T-helper 2 cell treated with Interferon-gamma antibody and Interleukin-4, amounts not matched to agents 100 ng/mL and 5 ng/mL, for 36 hours (primary cell): ENCODE data around the gene BICC1. TPM values are rescaled to one million over a fixed set of nuclear protein-coding genes. Genes with fewer than 3 reads are reported as not detected.

Experiments
- intact Hi-C: fragments of 100-400 bp; cut with micrococcal nuclease; formaldehyde crosslinking; loops from one replicate; pipeline ENCODE4 v1.15.1; 2023
- total RNA-seq: library from RNA; stranded (reverse); gene quantifications from 2 replicates; pipeline ENCODE4 v1.2.3, GENCODE V29; 2022

Gene BICC1
- total RNA-seq, 1 donor from 2014 or later: 0.05 TPM

GRCh38 chr10:58647376-58648112, 134.9 kb downstream of the BICC1 start:
- intact Hi-C loops: no loop called here

- intact Hi-C loops: no loop called here
Measured at GRCh38 chr10:58648131-58648530, 135.5 kb downstream of the BICC1 start.

DNA sequence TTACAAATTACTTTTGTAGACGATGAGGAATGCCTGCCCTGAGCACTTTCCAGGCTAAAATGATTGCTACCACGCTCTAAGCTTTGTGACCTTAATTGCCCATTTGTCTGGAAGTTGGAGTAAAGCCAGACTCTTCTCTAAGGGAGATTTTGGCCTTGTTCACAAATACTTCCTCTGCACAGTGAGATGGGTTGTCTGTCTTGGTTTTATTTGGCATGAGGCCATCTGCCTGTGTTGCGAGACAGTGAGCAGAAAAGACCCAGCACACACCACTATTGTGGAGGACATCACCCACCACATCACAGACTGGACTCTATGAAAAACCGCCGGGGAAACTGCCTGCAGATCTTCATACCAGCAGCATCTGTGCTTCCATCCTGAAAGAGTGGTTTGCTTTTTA, 138.4 kb downstream of the BICC1 start:
- intact Hi-C loops: no loop called here

- intact Hi-C loops: no loop called here
Measured at GRCh38 chr10:58651742-58652141, 139.1 kb downstream of the BICC1 start.

DNA sequence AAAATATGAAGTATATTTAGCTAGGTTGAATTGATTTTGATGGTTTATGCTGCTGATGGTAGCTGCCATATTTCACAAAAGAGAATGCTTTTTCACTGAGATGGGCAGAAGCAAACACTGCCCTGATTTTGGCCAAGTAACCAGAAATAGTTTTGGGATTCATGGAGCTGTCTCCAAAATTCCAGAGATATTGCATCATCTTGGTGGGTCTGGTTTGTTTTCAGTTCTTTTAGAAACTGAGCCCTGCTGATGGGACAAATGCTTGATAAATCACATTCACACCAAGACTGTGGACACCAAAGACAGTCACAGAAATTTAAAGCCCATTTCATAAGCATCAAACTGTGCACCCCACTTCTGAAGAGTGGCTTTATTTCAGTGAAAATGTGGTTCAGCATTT, 140.5 kb downstream of the BICC1 start:
- intact Hi-C loops: no loop called here

DNA sequence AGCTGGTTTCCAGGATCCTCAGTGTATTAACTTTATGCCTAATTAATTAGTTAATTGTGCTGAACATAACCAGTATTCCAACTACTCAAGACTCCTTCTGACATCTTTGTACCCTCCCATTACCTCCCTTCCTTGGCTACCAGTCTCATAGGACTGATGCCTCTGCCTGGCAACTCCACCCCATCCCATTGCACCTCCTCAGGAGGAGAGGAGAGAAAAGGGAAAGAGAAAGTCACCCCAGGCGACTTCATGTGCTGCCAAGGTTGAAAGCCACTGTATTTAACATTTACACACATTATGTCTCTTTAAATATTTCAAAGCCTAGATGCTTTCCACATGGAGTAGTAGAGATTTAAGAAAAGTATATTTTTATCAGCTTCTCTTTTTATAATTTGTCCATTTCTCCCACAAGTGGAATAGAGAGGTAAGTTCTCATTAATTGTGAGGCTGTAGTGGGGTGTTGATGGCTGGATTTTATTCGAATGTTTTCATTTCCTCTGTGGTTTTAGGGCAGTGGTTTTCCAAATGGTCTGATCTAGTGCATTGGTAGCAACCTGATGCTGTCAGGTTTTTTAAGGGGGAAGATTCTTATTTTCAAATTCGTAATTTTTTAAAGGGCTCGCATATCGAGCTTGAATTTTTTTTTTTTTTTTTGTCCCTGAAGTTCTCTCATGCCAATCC, 148.0 kb downstream of the BICC1 start:
- intact Hi-C loops: no loop called here

GRCh38 chr10:58661336-58661735, 148.7 kb downstream of the BICC1 start:
- intact Hi-C loops: no loop called here

GRCh38 chr10:58661902-58662301, 149.2 kb downstream of the BICC1 start:
- intact Hi-C loops: no loop called here

- intact Hi-C loops: no loop called here
Measured at GRCh38 chr10:58662314-58662713, 149.6 kb downstream of the BICC1 start.

DNA sequence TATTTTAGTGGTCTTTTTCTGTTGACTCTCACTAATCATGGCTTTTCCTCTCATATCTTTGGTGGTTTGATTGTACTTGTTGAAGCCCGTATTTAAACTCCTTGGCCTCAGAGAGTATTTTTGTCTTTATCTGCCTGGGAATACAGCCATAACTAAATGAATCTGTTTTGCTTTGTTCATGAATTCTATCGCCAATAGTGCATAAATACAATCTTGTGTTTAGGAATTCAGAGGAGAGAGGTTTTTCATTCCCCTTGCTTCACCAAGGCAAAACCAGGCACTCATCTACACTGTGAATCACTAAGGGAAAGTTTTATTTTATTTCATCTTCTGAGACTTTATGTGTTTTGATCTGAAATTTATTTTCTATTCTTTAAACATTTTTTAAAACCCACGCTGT, 152.7 kb downstream of the BICC1 start:
- intact Hi-C loops: no loop called here

DNA sequence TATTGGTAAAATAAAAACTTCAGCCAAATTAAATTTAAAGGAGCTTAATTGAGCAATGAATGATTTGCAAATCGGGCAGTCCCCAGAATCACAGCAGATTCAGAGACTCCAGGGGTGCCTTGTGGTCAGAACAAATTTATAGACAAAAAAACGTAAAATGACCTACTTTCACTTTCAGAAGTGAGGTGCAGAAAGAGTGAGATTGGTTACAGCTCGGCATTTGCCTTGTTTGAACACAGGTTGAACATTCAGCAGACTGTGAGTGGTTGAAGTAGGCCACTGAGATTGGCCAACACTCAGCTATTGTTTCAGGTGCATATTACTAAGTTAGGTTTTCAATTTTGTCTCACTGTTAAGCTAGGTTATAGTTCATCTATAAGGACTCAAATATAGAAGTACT, 153.4 kb downstream of the BICC1 start:
- intact Hi-C loops: no loop called here

DNA sequence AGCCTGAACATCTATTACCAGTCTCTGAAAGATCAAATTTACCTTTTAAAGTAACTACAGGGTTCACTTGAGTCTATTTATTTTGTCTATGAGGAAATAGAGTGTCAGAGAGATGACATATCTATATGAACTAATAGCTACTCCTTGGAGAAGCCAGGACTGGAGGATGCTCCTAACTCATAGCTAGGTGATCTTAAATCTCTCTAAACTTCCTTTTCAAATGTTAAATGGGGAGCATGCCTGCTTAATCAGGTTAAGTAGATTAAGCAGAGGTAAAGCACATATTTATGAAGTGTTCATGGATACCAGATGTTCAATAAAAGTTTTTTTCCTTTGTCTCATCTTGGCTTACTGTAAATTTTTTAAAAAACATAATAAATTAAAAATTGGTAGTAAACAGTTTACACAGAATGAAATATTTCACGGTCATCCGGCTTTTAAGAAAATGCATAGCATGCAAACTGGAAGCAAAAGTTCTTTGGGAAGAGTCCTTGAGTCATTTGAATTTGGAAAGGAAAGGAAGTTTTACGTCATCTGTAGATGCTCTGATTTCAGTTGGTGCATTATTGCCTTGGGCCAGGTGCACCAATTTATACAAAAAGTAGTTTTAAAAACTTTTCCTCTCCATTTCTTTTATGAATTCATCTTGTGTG, 155.1 kb downstream of the BICC1 start:
- intact Hi-C loops: no loop called here

GRCh38 chr10:58672845-58673244, 160.2 kb downstream of the BICC1 start:
- intact Hi-C loops: no loop called here

DNA sequence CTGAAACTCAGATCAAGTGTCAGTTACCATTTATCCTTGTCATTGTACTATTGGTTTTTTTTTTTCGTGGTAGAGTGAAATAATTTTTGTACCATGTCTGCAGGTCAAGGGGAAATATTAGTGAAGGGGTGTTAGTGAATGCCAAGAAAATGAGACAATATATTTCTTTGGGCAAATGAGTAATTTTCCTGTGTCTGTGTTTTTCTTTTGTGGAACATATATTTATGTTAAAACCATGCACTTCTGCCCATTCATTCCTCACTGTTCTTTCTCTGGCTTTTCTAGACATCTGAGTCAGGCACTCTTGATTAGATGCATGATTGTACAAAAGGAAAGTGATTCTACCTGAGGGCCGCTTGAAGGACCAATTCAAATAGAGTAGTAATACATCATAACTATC, 161.6 kb downstream of the BICC1 start:
- intact Hi-C loops: no loop called here

- intact Hi-C loops: no loop called here
Measured at GRCh38 chr10:58675321-58675720, 162.6 kb downstream of the BICC1 start.

GRCh38 chr10:58691528-58691927, 178.9 kb downstream of the BICC1 start:
- intact Hi-C loops: no loop called here

DNA sequence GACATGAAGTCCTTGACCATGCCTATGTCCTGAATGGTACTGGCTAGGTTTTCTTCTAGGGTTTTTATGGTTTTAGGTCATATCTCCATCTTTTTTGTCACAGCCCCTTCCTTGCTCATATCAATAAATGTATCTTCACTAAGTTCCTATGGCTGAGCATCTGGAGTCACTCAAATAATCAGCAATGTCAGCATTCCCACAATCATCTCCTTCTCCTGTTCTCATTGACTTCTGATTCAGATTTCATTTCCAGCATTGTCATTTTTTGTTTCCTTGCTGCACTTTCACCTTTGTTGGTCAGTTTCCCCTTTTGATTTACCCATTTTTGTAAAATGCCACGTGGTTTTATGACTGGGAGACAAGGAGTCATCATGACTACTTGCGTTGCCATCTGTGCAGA, 181.2 kb downstream of the BICC1 start:
- intact Hi-C loops: no loop called here

- intact Hi-C loops: no loop called here
Measured at GRCh38 chr10:58695022-58695421, 182.3 kb downstream of the BICC1 start.

DNA sequence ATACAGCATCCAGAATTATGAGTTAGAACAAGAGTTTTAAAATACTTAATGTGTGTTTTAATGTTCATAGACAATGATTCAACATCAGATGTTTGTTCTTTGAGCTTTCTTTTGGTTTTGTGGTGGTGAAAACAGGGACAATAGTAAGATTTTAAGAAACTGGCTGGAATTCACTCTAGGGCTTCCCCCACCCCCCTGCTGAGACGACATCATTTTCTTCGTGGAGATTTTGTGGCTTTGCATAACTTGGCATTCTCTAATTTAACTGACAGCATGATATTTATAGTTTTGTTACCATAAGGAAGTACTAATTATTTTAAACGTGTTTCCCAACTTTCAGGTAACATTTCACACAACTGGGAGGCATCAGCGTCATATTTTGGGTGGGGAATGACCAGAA, 184.1 kb downstream of the BICC1 start:
- intact Hi-C loops: no loop called here

GRCh38 chr10:58697691-58698090, 185.0 kb downstream of the BICC1 start:
- intact Hi-C loops: no loop called here

GRCh38 chr10:58698777-58699356, 186.2 kb downstream of the BICC1 start:
- intact Hi-C loops: no loop called here

DNA sequence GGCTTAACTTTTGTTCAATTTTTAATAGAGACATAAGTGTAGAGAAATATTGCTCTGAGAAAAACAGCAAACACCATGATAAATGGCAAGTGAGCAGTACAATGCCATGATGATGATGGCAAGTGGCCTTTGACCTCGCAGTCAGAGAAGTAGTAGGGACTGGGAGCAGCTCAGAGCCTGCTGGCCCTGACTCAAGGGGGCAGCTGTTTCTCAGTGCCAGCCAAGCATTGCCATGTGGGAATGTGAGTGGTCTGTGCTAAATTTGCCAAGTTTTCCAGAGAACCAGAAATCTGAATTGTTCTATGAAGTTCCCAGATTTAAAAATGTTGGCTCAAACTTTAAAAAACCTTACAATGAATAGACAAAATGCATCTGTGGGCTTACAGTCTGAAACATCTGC, 187.9 kb downstream of the BICC1 start:
- intact Hi-C loops: no loop called here
